ENCODE measurements around the gene CPPED1. TPM values are rescaled to one million over a fixed set of nuclear protein-coding genes. Genes with fewer than 3 reads are reported as not detected.

The CPPED1 gene
- total RNA-seq, 1 experiment from 2014 or later: 8.1 TPM

- H3K79me2 ChIP-seq (ENCODE audit: insufficient read depth, low read length): no peaks in the 10 kb centered on the region
- H3K9me2 ChIP-seq (ENCODE audit: insufficient read depth): no peaks in the 10 kb centered on the region
- H3K36me3 ChIP-seq (ENCODE audit: control insufficient read depth in 1 of 2, insufficient read depth in 2 of 2, low read length in 2 of 2): no peaks in the 10 kb centered on the region
- H4K20me1 ChIP-seq (ENCODE audit: insufficient read depth): no peaks in the 10 kb centered on the region
- ATAC-seq (no peak), DNase-seq (ENCODE audit: low read depth, low spot score) (no peak)
- no peaks in the 10 kb centered on the region for H3K9me3 ChIP-seq (ENCODE audit: control insufficient read depth in 1 of 2, insufficient read depth in 1 of 2, low read depth in 1 of 2, low read length in 2 of 2)
- TF ChIP-seq ZNF274 (IDR thresholded peaks at IDR 0.05; ENCODE audit: low read depth, low read length): no peak
- no peak for TF ChIP-seq CEBPB (IDR thresholded peaks at IDR 0.05; ENCODE audit: low read depth)
- TF ChIP-seq POLR2AphosphoS5 (IDR thresholded peaks at IDR 0.05; ENCODE audit: low read depth, low read length): no peak
- no peak for TF ChIP-seq ZBTB33 (IDR thresholded peaks at IDR 0.05; ENCODE audit: extremely low read depth, insufficient replicate concordance, low read length)
- TF ChIP-seq RAD21 (IDR thresholded peaks at IDR 0.05; ENCODE audit: low read depth): no peak
- no peak for TF ChIP-seq CBX3 (IDR thresholded peaks at IDR 0.05; ENCODE audit: low read depth)
- TF ChIP-seq CTCF (IDR thresholded peaks at IDR 0.05 in 2 of 3, conservative IDR thresholded peaks at IDR 0.05 in 1 of 3; ENCODE audit: borderline replicate concordance in 1 of 3, insufficient read depth in 1 of 3, low read depth in 2 of 3, low read length in 2 of 3): no peak
- TF ChIP-seq MAX (IDR thresholded peaks at IDR 0.05): no peak
- no peak for TF ChIP-seq ATF3 (IDR thresholded peaks at IDR 0.05)
- TF ChIP-seq REST (IDR thresholded peaks at IDR 0.05; ENCODE audit: low read depth): no peak
- no peak for TF ChIP-seq EZH2 (IDR thresholded peaks at IDR 0.05)
- TF ChIP-seq ZFX (IDR thresholded peaks at IDR 0.05): no peak
- TF ChIP-seq FOSL1 (IDR thresholded peaks at IDR 0.05; ENCODE audit: low read depth): no peak
- TF ChIP-seq POLR2A (IDR thresholded peaks at IDR 0.05; ENCODE audit: borderline replicate concordance, extremely low read depth, insufficient read depth, insufficient read length): no peak
- TF ChIP-seq JUND (IDR thresholded peaks at IDR 0.05): no peak
- TF ChIP-seq YY1 (IDR thresholded peaks at IDR 0.05; ENCODE audit: extremely low read depth, insufficient replicate concordance, low read depth, low read length): no peak
- TF ChIP-seq TCF7L2 (IDR thresholded peaks at IDR 0.05; ENCODE audit: borderline replicate concordance, extremely low read depth, insufficient read depth, insufficient read length): no peak
- CTCF ChIA-PET: no interaction called here
- RAD21 ChIA-PET (ENCODE audit: low non-redundant PET in 1 of 2, low total read pairs in 2 of 2, uncharacterized antibody in 2 of 2, unreplicated experiment in 2 of 2): no interaction called here
- no peaks in the 10 kb centered on the region for H3K27me3 ChIP-seq (ENCODE audit: insufficient read depth, low read length)
- intact Hi-C loops (cut with micrococcal nuclease): no loop called here
- no TSS peak for BruUV-seq (replicated peaks)
- H3K4me3 ChIP-seq (replicated peaks in 1 of 2; ENCODE audit: low read depth in 1 of 2, low read length in 2 of 2): no peak overlapping the region
- peaks cover 0 to 12% of the 10 kb centered on the region in 2 experiments; a peak in 1 of 4 replicates for H3K4me1 ChIP-seq (ENCODE audit: control insufficient read depth in 1 of 2, insufficient read depth in 2 of 2, low read length in 2 of 2)
- POLR2A ChIA-PET: interaction anchor here (1.3 kb wide), 1 partner anchor 29 kb away, joined by 3 read pairs; no protein-coding TSS in a partner anchor
- no peak overlapping the region for H3K9ac ChIP-seq (ENCODE audit: low read length)
- H3K4me2 ChIP-seq (ENCODE audit: low read length): no peak overlapping the region
- H3K27ac ChIP-seq (ENCODE audit: low read depth, low read length): no peak overlapping the region
- no peak overlapping the region for H2AFZ ChIP-seq (ENCODE audit: low read depth, low read length, poor library complexity, severe bottlenecking)
Observed at GRCh38 chr16:12649356-12649755, 154.3 kb downstream of the CPPED1 start.
